Activated T-cell treated with anti-CD3 and anti-CD28 coated beads, Interleukin-2, amount 50 U/mL, for 4 hours (primary cell): Measurements from ENCODE around the gene TMEM212. TPM values are rescaled to one million over a fixed set of nuclear protein-coding genes. Genes with fewer than 3 reads are reported as not detected.
"Not testable (repeated sequence)": the region's sequence is repeated elsewhere in the genome, so short reads cannot be mapped to it uniquely, and the experiment has no call there.

ENCODE experiments used
- ATAC-seq, 2 donors: fragments of 200-7000 bp; cut with Tn5 transposase; one replicate each; pipeline ENCODE4 v1.10.0; 2021
- DNase-seq: peaks from one replicate; pipeline ENCODE4 v3.0.0-alpha.2; 2020
- H3K27me3 Mint-ChIP-seq: one replicate; pipeline ENCODE4 v1.8.0; 2021; ENCODE audit warnings: low read depth, mixed read lengths
- H3K36me3 Mint-ChIP-seq: one replicate; pipeline ENCODE4 v1.8.0; 2022; ENCODE audit warnings: mixed read lengths; ENCODE audit not compliant: insufficient read depth
- H3K4me1 Mint-ChIP-seq: one replicate; pipeline ENCODE4 v1.8.0; 2021; ENCODE audit warnings: low read depth, mixed read lengths
- H3K4me3 Mint-ChIP-seq: one replicate; pipeline ENCODE4 v1.8.0; 2021; ENCODE audit warnings: mild to moderate bottlenecking, moderate library complexity, mixed read lengths
- H3K9me3 Mint-ChIP-seq: one replicate; pipeline ENCODE4 v1.8.0; 2021; ENCODE audit warnings: mixed read lengths
- total RNA-seq, 3 donors: library from RNA; stranded (reverse); gene quantifications; one replicate each; pipeline ENCODE4 v1.2.1, GENCODE V29; 2021

The TMEM212 gene
- total RNA-seq, 3 donors from 2014 or later, result not detected

GRCh38 chr3:171849617-171850319 is 6.6 kb downstream of the TMEM212 start:
- ATAC-seq, result no peak
- no peak for DNase-seq

DNA sequence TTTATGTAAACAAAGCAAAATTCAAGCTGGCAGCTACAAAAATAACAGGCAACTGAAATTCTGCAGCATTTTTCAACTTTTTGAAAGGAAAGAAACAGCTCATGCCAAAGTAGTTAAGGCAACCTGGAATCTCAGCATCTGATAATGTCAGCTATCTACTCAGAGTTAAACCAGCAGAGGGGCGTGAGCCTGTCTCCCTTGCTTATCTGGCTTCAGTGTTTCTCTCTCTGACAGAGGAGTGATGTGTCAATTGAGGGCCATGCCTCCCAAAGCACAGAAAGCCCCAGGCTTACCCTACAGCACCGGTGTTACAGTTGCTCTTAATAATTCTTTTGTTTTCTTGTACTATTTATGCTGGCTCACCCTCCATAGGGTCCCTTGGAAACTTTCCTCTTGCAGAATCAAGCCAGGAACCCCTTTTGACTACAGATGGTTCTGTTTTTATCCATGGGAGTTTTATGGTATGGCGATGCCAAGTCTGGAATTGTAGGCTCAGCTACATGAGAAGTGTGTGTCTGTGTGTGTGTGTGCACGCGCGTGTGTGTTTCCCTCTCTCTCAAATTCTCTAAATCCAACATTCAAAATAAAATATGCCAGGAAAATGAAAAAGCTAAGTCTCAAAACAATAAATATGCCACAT is 7.3 kb downstream of the TMEM212 start:
- no peak overlapping the region for H3K4me3 Mint-ChIP-seq
- peaks cover 8% of the 10 kb centered on the region for H3K4me1 Mint-ChIP-seq
- H3K27me3 Mint-ChIP-seq, result peaks cover 3% of the 10 kb centered on the region
- H3K9me3 Mint-ChIP-seq, result peaks cover 7% of the 10 kb centered on the region
- DNase-seq, result no peak
- no peak for ATAC-seq
- no peaks in the 10 kb centered on the region for H3K36me3 Mint-ChIP-seq

More at GRCh38 chr3:171849617-171850319, 6.6 kb downstream of the TMEM212 start:
- H3K36me3 Mint-ChIP-seq, result no peaks in the 10 kb centered on the region
- peaks cover 3% of the 10 kb centered on the region for H3K27me3 Mint-ChIP-seq
- H3K4me1 Mint-ChIP-seq, result peaks cover 8% of the 10 kb centered on the region
- peaks cover 7% of the 10 kb centered on the region for H3K9me3 Mint-ChIP-seq
- H3K4me3 Mint-ChIP-seq, result no peak overlapping the region

- peaks cover 3% of the 10 kb centered on the region for H3K27me3 Mint-ChIP-seq
- peaks cover 8% of the 10 kb centered on the region for H3K4me1 Mint-ChIP-seq
- ATAC-seq, result no peak
- no peaks in the 10 kb centered on the region for H3K36me3 Mint-ChIP-seq
- DNase-seq, result no peak
- H3K9me3 Mint-ChIP-seq, result peaks cover 7% of the 10 kb centered on the region
- no peak overlapping the region for H3K4me3 Mint-ChIP-seq
These were observed 8.0 kb downstream of the TMEM212 start for GRCh38 chr3:171850960-171851659.

- Mint-ChIP-seq H3K9me3 (peaks cover 7% of the 10 kb centered on the region), H3K36me3 (no peaks in the 10 kb centered on the region), H3K4me1 (peaks cover 5% of the 10 kb centered on the region), H3K27me3 (peaks cover 3% of the 10 kb centered on the region), H3K4me3 (no peak overlapping the region)
- no peak for ATAC-seq
- no peak for DNase-seq
These were observed 8.5 kb downstream of the TMEM212 start for GRCh38 chr3:171851660-171852058.

- peaks cover 11% of the 10 kb centered on the region for H3K9me3 Mint-ChIP-seq
- ATAC-seq, result no peak
- H3K36me3 Mint-ChIP-seq, result no peaks in the 10 kb centered on the region
- H3K4me1 Mint-ChIP-seq, result no peaks in the 10 kb centered on the region
- no peak overlapping the region for H3K4me3 Mint-ChIP-seq
- DNase-seq, result no peak
- H3K27me3 Mint-ChIP-seq, result peaks cover 3% of the 10 kb centered on the region
These were observed 11.6 kb downstream of the TMEM212 start for GRCh38 chr3:171854649-171855305.

DNA sequence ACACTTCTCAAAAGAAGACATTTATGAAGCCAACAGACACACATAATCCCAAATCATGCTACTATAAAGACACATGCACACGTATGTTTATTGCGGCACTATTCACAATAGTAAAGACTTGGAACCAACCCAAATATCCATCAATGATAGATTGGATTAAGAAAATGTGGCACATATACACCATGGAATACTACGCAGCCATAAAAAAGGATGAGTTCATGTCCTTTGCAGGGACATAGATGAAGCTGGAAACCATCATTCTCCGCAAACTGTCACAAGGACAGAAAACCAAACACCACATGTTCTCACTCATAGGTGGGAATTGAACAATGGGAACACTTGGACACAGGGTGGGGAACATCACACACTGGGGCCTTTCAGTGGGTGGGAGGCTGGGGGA is 15.6 kb downstream of the TMEM212 start:
- not testable (repeated sequence) for H3K36me3 Mint-ChIP-seq, H3K27me3 Mint-ChIP-seq, H3K4me3 Mint-ChIP-seq, ATAC-seq, DNase-seq, H3K4me1 Mint-ChIP-seq
- peaks cover 11% of the 10 kb centered on the region for H3K9me3 Mint-ChIP-seq

DNA sequence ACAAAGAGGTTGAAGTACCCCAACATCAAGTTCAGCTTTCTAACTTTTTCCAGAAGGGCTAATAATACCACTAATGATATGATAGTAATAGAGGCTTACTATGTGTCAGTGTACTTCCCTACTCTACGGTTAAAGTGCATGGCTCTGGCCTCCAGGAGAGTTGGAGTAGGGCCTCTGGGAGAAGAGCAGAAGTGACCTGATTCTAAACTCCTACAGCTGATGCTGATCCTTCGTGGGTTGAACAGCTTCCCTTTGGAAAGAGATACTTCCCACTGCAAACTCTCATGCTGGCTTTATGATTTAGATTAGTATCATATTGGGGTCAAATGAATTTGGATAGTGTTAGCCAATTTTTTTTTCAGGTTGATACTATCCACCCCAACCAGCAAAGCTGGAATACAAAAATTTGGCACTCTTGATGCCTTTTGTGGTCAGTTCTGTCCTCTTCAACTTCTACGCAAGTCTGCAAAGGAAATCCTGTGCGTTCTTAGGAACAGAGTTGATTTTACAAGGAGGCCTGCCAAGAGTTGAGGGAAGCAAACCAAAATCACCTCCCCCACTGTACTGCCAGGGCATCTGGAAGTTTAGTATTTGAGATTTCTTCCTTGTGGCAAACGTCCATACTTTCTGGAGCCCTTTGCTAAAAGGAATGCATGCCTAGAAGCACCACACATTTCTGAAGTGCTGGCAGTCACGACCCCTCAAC is 17.8 kb downstream of the TMEM212 start:
- H3K4me3 Mint-ChIP-seq, result no peak overlapping the region
- no peak for DNase-seq
- H3K36me3 Mint-ChIP-seq, result no peaks in the 10 kb centered on the region
- no peaks in the 10 kb centered on the region for H3K4me1 Mint-ChIP-seq
- ATAC-seq, result no peak
- H3K9me3 Mint-ChIP-seq, result peaks cover 3% of the 10 kb centered on the region
- no peaks in the 10 kb centered on the region for H3K27me3 Mint-ChIP-seq

GRCh38 chr3:171862392-171862791 is 19.2 kb downstream of the TMEM212 start:
- Mint-ChIP-seq H3K4me1 (no peaks in the 10 kb centered on the region), H3K36me3 (no peaks in the 10 kb centered on the region), H3K9me3 (peaks cover 3% of the 10 kb centered on the region), H3K27me3 (no peaks in the 10 kb centered on the region), H3K4me3 (no peak overlapping the region)
- ATAC-seq (no peak), DNase-seq (no peak)

DNA sequence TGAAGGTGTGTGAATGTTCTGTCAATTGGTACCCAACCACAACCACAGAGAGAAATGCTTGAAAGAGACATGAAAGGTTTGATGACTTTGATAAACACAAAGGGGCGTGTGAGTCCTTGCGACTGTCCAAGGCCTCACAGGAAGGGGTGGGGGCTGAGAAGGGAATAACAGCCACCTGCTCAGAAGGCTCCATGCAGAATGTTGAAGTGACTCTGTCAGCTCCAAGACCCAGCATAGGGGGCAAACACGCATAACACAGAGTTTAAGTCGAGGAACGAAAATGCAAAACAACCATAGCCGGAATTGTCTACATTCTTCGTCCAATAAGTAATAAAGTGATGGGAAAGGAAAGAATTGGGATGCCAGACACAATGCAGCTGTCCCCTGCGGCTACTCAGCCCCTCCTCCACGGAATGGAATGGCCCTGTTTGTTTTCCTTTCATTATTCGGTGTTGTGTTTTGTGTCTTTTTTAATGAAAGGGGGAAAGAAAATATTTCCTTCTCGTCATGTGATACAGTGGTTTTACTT is 19.9 kb downstream of the TMEM212 start:
- no peak overlapping the region for H3K4me3 Mint-ChIP-seq
- DNase-seq (no peak), ATAC-seq (no peak)
- H3K27me3 Mint-ChIP-seq, result no peaks in the 10 kb centered on the region
- no peaks in the 10 kb centered on the region for H3K36me3 Mint-ChIP-seq
- no peaks in the 10 kb centered on the region for H3K4me1 Mint-ChIP-seq
- peaks cover 3% of the 10 kb centered on the region for H3K9me3 Mint-ChIP-seq

GRCh38 chr3:171863920-171864319 is 20.8 kb downstream of the TMEM212 start:
- no peaks in the 10 kb centered on the region for H3K36me3 Mint-ChIP-seq
- H3K9me3 Mint-ChIP-seq, result no peaks in the 10 kb centered on the region
- H3K4me1 Mint-ChIP-seq, result no peaks in the 10 kb centered on the region
- no peak for ATAC-seq
- DNase-seq, result no peak
- H3K27me3 Mint-ChIP-seq, result no peaks in the 10 kb centered on the region
- H3K4me3 Mint-ChIP-seq, result no peak overlapping the region

DNA sequence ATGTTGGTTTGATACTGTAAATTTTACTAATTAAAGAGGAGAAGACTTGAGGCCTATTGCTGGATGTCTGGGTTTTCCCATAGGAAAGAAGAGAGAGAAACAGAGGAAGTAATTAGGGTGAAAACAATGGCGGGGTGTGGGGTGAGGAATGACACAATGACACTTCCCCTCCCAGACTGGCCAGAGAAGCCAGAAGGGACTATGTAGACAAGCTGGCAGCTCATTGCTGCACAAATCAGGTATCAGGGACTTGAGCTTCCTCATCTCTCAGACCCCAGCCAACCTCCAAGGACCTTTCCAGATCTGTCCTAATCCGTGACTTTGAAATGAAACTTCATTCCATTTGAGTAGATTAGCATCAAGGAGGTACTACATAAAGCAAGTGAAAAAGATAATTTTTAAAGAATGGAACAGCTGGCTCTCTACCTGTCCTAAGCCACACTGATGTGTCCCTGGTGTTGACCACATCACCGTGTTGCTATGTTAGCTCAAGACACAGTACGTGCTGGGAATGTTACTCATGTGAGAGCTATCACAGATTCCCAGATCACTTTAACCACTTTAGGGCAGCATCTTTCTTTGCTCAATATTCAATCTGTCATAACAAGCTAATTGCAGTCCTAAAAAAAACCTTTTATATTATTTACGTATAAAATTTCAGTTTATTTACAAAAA is 22.2 kb downstream of the TMEM212 start:
- peaks cover under 1% of the 10 kb centered on the region for H3K27me3 Mint-ChIP-seq
- no peak for ATAC-seq

GRCh38 chr3:171867981-171868380 is 24.8 kb downstream of the TMEM212 start:
- Mint-ChIP-seq H3K4me3 (no peak overlapping the region), H3K4me1 (no peaks in the 10 kb centered on the region), H3K9me3 (no peaks in the 10 kb centered on the region), H3K27me3 (peaks cover 4% of the 10 kb centered on the region), H3K36me3 (no peaks in the 10 kb centered on the region)
- DNase-seq, result no peak
- ATAC-seq, result no peak

More for the DNA sequence above, 22.2 kb downstream of the TMEM212 start:
- Mint-ChIP-seq H3K36me3 (no peaks in the 10 kb centered on the region), H3K4me3 (no peak overlapping the region), H3K9me3 (no peaks in the 10 kb centered on the region), H3K4me1 (no peaks in the 10 kb centered on the region)
- no peak for DNase-seq
